ENCODE data around the gene KIF24.
A peak's percentile ranks its signal among the peaks of the same experiment; 100 is the strongest.

- no peak for TF ChIP-seq POLR2AphosphoS5 (IDR thresholded peaks at IDR 0.05)
- no peak for TF ChIP-seq POLR2A (IDR thresholded peaks at IDR 0.05)
- TF ChIP-seq CTCF (IDR thresholded peaks at IDR 0.05), result peak; percentile 26 to 55 (median 53)
Observed at GRCh38 chr9:34332076-34332964, 3.3 kb upstream of the KIF24 start.
